SIG-M5 treated with dmso at 0.1 percent for 504 hours (cell line): ENCODE results near the gene UPF1.
A peak's percentile ranks its signal among the peaks of the same experiment; 100 is the strongest.

Experiments used
- DNase-seq: peaks from one replicate; lab custom pipeline; 2025; ENCODE audit not compliant: unreplicated experiment; lab: John Stamatoyannopoulos, UW

Gene UPF1

DNA sequence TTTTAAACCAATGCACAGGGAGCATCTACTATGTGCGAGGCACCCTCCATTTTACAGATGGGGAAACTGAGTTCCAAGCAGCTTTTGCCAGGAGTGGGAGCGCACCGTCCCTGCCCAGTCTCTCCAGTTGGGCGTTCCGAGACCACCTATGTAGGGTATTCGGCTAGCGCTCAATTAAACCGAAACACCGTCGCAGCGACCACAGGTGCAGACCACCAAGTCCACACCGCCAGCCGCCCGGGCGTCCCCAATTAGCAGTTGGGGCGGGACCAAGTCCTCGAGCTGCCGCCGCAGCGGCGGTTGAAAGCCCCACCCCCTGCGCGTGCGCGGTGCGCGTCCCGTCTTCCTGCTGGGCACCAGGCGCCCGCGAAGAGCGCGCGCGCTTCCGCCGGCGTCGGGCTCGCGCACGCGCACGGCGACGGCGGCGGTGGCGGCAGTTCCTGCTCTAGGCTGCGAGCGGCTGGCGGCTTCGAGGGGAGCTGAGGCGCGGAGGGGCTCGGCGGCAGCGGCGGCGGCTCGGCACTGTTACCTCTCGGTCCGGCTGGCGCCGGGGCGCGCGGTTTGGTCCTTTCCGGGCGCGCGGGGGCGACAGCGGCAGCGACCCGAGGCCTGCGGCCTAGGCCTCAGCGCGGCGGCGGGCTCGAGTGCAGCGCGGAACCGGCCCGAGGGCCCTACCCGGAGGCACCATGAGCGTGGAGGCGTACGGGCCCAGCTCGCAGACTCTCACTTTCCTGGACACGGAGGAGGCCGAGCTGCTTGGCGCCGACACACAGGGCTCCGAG is at the start of gene UPF1:
TSS of gene UPF1 (plus strand) at position 436 of the 782 bp plus-strand sequence. CDS start at position 687, 251 bp downstream.
- peak; percentile 81 for DNase-seq

DNA sequence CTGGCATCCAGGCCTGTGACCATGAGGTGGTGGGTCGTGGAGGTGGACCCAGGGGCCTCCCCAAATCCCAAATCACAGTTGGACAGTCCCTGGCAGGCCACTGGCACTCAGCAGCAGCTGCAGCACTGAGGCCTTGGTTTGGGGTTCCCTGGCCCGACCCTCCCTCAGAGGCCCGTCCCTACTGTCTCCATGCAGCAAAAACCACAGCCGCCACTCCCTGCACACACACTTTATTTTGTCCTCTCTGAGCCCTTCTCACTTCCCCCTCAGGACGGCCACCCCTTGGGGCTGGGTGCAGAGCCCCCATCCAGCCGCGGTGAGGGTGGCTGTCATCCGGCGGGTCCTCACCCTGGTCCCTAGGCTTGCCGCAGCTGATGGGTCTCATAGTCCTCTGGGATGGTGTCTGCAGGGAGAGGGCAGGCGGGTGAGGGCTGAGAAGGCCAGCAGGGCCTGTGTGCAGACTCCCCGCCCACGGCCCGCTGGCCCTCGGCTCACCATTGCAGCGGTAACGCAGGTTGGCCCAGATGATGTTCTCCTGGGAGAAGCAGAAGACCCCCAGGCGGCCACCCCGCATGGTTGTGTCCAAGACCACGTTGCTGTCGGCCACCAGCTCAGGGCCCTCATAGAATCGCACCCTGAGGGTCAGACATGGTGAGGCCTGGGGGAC is 49.1 kb upstream of the UPF1 start:
- DNase-seq: no peak

DNA sequence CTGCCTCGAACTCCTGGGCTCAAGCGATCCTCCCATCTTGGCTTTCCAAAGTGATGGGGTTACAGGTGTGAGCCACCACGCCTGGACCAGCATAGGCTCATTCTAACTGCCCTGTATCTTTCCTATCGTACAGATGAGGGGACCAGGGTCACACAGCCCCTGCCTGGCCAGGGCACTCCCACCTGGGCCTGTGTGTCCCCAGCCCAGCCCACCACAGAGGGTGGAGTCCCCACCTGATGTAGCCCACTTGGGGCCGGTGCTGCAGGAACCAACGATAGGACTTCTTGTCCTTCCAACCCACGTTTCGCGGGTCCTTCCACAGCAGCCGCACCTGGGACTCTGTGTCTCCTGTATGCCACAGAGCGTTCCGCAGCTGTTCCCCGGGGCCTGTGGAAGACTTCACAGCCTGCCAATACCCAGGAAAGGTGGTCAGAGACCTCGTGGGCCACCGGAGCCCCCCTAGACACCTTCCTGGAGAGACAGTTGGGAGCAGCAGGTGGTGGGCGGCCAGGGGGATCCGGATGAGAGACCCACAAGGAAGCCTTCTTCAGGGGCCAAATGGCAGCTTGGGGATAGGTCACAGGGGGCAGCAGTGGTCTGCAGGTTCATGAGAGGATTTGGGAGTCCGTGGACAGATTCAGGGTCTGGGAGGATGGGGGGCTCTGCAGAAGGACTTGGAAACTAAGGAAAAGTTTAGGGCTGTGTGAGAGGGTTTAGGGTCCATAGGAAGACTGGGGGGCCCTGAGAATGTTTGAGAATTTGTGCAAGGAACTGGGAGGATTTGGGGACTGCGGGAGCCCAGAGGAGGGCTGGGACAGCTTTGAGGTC is 47.6 kb upstream of the UPF1 start:
- no peak for DNase-seq

DNA sequence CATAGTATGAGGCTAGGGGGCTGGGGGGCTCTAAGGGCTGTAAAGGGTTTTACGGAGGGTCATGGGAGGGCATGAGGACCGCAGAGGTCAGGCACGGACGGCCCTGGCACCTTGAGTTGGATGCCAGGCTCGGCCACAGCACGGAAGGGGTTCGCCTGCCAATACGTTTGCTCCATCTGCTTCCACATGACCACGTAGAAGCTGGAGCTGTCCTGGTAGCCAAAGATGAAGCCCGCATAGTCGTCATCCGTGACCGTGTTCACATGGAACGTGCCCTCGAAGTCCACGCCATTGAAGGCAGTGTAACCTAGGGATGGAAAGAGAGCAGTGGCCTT is 47.0 kb upstream of the UPF1 start:
- DNase-seq: no peak

DNA sequence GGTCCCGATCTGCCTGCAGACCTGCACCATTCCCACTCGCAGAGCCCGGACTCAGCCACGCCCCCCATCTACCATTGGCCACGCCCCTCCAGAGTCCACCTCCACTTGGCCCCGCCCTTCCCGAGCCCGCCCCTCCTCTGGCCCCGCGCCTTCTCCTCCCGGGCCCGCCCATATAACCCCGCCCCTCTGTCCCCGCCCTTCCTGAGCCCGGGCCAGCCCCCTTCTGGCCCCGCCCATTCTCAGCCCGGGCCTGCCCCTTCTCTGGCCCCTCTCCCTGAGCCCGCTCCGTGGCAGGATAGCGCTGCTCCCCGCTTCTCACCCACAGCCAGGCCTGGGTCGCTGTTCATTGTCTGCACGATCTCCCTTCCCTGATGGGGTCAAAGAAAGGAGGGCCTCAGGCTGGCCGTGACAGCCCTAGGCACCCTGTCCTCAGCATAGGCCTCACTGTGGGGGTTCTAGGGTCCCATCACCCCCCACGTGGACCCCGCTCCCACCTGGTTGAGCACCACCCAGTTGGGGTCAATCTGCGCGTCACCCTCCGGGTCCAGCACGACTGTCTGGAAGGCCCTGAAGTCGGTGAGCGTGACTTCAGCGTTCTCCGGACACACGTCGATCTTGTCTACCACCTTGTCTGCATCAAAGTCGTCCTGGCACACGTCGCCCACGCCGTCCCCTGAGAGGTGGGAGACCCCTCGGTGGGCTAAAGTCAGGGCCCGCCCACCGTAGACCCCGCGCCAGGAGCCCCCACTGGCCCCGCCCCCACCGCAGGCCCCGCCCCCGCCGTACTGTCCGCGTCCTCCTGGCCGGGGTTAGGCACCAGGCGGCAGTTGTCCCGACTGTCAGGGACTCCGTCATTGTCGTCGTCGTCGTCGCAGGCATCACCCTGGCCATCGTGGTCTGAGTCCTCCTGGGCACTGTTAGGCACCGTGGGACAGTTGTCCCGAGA is 46.3 kb upstream of the UPF1 start:
- peak; percentile 61 for DNase-seq

DNA sequence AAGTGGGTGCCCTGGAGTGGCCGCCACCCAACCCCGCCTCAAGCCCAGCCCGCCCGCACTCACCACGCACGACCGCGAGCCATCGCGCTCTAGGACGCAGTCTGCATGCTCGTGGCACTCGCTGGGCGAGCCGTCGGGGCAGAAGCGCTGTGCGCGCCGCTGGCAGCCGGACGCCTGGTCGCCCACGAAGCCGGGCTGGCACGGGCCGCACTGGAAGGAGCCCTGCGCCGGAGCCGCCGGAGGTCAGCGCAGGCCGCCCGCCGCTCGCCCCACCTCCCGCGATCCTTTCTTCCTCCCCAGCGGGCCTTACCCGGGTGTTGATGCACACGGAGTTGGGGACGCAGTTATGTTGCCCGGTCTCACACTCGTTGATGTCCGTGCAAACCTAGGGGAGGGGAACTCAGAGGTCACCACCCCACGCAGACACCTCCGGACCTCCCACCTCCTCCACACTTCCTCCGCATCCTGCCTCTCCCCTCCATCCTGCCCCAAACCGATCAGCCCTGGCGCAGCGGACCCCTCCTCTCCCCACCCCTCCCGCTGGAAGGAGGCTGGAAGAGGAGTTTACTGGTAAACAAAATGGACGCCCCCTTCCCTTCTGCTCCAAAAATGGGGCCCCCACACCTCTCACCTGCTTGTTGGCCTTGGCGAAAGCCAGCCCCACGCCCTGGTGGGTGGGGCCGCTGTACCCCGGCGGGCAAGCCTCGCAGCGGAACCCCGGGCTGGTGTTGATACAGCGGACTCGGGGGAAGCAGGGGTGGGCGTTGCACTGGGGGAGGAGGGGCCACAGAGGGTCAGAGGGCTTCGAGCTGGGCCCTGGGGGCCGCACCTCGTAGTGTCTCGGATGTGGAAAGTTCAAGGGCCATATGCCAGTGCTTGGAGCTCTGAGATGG is 43.0 kb upstream of the UPF1 start:
- DNase-seq: no peak

DNA sequence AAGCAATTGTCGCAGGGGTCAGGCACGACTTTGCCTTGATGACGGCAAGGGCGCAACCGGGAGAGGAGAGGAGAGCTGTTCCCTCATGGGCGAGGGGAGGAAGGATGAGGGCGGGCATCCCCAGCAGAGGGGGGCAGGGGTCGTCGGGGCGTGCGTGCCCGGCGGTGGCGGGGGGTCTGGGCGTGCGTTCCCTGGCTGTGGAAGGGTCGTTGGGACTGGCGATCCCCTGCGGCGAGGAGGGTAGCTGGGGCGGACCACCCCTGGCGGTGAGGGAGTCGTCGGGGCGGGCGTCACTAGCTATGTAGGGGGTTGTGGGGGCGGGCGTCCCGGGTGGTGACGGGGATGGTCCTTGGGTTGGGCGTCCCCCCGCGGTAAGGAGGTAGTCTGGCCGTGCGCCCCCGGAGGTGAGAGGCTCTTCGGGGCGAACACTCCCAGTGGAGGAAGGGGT is 42.3 kb upstream of the UPF1 start:
- DNase-seq: no peak

DNA sequence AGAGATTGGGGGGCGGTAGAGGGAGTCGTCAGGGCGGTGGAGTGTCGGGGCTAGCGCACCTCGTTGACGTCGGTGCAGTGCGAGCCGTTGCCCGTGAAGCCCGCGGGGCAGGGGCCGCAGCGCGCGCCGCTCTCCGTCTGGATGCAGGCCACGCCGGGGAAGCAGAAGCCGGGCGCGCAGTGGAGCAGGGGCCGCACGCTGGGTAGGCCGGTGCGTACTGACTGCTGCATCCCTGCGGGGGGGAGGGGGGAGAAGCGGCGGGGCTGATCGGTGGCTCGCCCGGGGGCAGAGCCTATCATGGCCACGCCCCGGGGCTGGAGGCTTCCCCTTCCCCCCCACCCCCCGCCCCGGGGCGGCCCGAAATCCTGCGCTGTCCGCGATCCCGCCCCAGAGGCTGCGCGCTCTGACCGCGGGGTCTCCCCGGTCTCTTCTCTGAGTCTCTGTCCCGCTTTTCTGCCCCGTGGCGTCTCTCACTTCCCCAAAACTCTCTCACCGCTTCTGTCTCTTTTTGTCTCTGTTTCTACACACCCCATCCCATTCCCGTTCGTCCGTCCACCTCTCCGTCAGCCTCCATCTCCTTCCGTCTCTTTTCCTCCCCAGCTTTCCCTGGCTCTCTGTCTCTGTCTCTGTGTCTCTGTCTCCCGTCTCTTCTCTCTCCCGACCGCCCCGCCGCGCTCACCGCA is 41.7 kb upstream of the UPF1 start:
- peak; percentile 32 for DNase-seq

DNA sequence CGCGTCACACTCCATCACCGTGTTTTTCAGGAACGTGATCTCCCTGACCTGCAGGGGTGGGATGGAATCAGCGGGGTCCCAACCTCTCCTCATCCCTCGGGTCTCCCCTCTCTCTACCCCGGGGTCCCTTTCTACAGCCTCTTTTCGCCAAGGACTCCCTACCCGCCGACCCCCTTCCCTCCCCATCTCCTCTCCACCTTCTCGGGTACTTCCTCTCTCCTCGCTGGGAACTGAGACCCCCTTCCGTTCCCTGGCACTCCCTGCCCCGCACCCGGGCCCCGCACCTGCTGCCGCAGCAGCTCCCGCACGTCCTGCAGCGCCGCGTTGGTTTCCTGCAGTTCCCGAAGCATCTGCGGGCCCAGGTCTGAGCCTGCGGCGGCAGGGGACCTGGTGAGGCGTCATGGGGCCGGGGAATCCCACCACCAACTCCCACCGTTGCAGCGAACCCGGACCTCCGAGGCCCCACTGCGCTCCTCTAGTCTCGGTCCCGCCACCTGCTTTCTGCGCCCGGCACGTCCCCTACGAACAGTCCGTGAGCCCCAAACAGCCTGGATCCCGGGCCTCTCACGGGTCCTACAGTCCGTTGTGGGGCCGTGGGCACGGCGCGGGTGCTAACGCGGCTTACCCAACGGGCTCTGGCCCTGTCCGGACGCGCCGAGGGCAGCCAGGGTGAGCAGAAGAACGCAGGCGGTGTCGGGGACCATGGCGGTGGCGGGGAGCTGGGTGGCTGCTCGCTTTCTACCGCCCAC is 41.0 kb upstream of the UPF1 start, which contains the start of gene COMP:
TSS of gene COMP (minus strand) at position 740 of the 749 bp plus-strand sequence. CDS start at position 704, 36 bp downstream.
- no peak for DNase-seq

DNA sequence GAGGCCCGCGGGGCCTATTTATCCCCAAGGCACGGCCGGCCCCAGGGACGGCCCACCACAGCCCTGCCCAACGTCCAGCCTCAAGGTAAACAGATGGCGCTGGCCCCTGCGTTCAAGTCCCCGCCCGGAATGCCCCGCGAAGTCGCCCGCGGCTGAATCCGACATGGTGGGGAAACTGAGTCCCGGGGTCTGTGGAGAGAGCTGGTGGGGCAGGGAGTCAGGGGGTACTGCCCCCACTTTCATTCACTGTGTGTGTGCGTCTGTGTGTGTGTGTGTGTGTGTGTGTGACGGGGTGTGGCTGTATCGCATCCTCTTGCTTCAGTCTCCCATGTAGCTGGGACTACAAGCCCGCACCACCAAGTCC is 40.5 kb upstream of the UPF1 start:
- DNase-seq: no peak

DNA sequence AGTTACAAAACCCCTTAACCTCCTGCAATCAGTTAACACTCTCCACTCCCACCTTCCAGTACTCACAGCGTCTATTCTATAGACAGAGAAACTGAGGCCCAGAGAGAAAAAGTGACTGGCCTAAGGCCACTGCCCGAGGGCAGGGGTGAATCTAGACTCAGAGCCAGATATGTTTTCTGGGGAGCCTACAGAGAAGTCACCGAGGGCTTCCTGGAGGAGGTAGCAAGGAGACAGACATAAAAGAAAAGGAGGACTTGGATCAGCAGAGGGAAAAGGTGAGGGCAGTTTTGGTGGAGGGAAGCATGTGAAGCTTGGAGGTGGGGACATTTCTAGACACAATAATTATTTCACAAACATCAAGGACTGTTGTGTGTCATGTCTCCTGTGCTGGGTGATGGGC is 39.1 kb upstream of the UPF1 start:
- DNase-seq: no peak

DNA sequence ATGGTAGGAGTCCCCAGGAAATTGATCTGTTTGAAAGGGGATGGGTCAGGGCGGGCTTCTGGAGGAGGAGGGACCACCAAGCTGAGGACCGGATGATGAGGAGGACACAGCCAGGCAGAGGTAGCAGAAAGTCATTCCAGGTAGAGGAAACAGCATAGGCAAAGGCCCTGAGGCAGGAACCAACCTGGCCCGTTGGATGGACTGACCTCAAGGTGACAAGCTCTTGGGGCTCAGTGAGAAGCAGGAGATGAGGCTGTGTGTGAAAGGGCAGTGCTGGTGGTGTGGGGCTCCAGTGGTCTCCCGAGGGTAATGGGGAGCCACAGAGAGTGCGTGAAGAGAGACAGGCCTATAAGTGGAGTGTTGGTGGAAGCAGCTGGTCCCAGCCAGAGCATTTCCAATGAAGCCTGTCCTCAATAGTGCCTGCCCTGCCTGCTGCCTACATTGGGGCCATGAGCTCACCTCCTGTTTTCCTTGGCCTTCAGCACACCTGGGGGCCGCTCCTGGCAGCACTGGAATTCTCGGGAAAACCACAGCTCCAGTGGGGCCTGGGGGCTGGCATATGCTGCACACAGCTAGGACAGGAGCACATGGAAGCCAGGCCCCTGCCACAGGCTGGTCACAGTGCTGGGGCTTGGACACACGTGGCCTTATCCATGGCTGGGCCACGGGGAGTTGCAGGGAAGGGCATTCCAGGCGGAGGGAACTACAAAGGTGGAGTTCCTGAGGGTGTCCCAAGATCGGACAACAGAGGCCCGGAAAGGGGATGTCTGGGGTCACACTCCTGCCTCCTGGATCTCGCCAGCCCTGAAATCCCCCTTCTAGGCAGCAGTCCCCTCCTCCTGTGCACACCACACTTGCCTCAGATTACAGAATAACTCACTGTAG is 38.4 kb upstream of the UPF1 start:
- no peak for DNase-seq

DNA sequence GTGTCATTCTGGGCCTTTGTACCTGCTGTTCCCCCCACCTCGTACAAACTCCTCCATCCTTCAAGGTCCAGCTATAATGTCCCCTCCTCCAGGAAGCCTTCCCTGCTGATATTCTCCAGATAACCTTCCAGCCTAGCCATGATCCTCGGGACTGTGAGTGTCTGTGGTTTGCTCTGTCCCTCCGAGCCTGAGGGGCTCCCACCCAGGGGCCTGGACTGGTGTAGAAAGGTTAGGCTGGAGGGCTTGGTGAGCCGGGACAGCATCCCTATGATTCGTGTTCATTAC is 37.8 kb upstream of the UPF1 start:
- no peak for DNase-seq

DNA sequence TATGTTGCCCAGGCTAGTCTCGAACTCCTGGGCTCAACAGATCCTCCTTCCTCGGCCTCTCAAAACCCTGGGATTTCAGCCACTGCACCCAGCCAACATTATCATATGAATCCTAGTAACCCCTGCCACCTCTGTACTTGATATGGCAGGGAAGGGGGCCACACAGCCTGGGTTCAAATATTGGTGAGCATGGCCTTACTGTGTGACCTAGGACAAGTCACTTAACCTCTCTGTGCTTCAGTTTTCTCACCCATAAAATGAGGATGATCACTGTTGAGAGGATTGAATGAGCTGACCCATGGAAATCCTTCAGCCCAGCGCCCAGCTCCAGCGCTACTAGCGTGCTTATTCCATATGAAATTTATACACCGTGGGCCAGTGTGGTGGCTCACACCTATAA is 37.1 kb upstream of the UPF1 start:
- no peak for DNase-seq

DNA sequence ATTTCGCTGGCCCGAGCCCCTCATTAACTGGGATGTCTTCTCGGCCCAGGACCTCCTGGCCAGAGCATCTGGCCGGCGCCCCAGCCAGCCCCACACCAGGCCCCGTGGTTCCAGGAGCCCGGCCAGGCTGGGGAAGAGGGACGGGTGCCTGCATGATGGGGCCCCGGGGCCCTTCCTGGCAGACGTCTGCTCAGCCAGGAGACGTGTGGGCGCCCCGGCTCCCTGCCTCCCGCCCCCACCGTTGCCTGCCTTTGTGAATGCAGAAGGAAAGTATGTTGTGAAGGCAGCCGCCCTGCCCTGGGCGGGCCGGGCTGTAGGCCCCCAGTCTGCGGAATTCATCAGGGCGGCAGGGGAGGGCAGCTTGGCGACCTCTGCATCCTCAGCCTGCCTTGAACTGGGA is 36.2 kb upstream of the UPF1 start:
- no peak for DNase-seq

DNA sequence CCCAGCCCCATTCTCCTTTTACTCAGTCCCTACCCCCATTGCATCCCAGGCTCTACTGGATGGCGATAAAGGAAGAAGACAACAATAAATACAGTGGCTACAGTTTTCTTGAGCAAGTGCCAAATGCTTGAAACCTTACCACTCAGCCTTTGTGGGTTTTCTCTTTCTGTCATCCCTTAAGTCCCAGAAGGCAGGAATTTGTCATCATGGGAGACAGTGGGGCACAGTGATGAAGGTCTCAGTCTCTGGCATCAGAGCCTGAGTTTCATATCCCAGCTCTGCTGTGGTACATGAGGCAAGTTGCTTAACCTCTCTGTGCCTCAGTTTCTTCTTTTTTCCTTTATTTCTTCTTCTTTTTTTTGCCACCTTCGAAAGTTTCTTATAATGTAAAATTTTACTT is 35.5 kb upstream of the UPF1 start:
- no peak for DNase-seq
